ENCODE data around the gene P4HA2.

GRCh38 chr5:132203916-132204315 lies 23.7 kb downstream of the P4HA2 start:
- no peak for TF ChIP-seq EZH2 (IDR thresholded peaks at IDR 0.05; ENCODE audit: low read depth, unreplicated experiment)
- TF ChIP-seq, protein P1, sequence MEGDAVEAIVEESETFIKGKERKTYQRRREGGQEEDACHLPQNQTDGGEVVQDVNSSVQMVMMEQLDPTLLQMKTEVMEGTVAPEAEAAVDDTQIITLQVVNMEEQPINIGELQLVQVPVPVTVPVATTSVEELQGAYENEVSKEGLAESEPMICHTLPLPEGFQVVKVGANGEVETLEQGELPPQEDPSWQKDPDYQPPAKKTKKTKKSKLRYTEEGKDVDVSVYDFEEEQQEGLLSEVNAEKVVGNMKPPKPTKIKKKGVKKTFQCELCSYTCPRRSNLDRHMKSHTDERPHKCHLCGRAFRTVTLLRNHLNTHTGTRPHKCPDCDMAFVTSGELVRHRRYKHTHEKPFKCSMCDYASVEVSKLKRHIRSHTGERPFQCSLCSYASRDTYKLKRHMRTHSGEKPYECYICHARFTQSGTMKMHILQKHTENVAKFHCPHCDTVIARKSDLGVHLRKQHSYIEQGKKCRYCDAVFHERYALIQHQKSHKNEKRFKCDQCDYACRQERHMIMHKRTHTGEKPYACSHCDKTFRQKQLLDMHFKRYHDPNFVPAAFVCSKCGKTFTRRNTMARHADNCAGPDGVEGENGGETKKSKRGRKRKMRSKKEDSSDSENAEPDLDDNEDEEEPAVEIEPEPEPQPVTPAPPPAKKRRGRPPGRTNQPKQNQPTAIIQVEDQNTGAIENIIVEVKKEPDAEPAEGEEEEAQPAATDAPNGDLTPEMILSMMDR (conservative IDR thresholded peaks at IDR 0.05; ENCODE audit: low read depth in 2 of 2), result no peak
- TF ChIP-seq CREB1 (CRISPR knock-in tag; IDR thresholded peaks at IDR 0.05; ENCODE audit: low read depth), result no peak
- TF ChIP-seq POLR2AphosphoS5 (IDR thresholded peaks at IDR 0.05; ENCODE audit: low read depth), result no peak
- TF ChIP-seq REST (IDR thresholded peaks at IDR 0.05; ENCODE audit: unreplicated experiment), result no peak

Data from GM23338 (cell line).